Fibroblast of mammary gland (primary cell): ENCODE data around the gene MOGAT3.
"Not testable (repeated sequence)": the region's sequence is repeated elsewhere in the genome, so short reads cannot be mapped to it uniquely, and the experiment has no call there.

Experiments
- DNase-seq: peaks from one replicate; pipeline ENCODE4 v3.0.0-alpha.2; 2010; ENCODE audit warnings: low read depth
- H3K4me3 ChIP-seq: 2 replicates; pipeline ENCODE4 v1.5.1; 2011; ENCODE audit warnings: low read depth, mild to moderate bottlenecking, low read length, moderate library complexity; ENCODE audit not compliant: control insufficient read depth
- TF ChIP-seq, protein P1 (sequence below): conservative IDR thresholded peaks from 2 replicates; pipeline ENCODE4 v1.5.1; 2011; ENCODE audit warnings: low read depth, low read length, inconsistent platforms; ENCODE audit not compliant: control insufficient read depth, insufficient read depth

The MOGAT3 gene

DNA sequence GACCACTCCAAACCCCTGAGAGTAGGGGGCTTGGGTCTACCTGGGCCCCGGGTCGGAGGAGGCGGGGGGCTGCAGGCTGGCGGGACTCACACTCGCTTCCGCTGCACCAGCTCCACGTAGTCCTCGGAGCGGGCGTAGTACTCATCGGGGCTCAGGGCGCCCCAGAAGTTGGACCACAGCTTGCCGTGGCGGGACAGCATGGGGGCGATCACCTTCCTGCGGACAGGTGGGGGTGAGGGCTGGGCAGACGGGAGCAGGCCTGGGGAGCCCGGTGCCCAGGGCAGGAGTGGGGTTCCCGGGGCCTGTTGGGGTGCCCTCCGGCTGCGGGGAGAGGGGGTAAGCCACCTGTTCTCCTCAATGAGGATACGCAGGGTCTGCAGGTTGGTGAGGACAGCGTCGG is 10.7 kb upstream of the MOGAT3 start:
- DNase-seq = no peak
- no peak overlapping the region for H3K4me3 ChIP-seq
- TF ChIP-seq, protein P1, sequence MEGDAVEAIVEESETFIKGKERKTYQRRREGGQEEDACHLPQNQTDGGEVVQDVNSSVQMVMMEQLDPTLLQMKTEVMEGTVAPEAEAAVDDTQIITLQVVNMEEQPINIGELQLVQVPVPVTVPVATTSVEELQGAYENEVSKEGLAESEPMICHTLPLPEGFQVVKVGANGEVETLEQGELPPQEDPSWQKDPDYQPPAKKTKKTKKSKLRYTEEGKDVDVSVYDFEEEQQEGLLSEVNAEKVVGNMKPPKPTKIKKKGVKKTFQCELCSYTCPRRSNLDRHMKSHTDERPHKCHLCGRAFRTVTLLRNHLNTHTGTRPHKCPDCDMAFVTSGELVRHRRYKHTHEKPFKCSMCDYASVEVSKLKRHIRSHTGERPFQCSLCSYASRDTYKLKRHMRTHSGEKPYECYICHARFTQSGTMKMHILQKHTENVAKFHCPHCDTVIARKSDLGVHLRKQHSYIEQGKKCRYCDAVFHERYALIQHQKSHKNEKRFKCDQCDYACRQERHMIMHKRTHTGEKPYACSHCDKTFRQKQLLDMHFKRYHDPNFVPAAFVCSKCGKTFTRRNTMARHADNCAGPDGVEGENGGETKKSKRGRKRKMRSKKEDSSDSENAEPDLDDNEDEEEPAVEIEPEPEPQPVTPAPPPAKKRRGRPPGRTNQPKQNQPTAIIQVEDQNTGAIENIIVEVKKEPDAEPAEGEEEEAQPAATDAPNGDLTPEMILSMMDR = no peak

DNA sequence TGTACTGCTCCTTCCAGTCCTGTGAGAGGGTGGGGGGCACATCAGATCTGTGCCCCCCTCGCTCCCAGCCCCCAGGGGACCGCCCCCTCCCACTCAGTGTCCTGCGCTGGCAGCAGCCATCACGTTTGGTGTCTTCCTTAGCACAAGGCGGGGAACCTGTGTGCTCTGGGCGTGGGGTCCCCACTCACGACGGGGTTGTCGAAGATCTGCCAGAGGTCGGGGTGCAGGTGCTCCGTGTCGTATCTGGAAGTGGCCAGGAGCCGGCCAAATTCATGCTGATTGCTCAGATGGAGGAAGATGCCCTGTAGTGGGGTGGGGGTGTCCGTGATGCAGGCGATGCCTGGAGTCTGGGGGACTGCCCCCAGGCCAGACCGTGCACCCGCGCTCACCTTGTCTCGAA is 9.3 kb upstream of the MOGAT3 start:
- TF ChIP-seq, protein P1 = no peak
- H3K4me3 ChIP-seq = no peak overlapping the region
- DNase-seq = no peak

DNA sequence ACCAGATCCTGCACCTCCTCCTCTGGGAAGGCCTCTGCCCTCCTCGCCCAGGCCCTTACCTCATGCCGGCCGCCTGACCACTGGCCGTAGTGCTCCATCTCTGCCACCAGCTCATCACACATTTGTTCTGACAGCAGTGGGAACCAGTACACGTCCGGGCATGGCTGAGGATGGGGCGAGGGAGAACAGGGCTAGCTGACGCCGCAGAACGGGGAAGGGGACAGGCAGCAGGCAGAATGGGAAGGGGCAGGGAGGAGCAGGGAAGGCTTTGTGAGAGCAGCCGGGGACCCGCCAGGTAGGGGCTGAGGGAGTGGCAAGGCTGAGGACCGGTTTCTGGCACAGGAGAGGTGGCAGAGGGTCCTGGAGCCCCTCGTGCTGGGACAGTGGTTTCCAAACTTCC is 8.0 kb upstream of the MOGAT3 start:
- no peak for DNase-seq
- TF ChIP-seq, protein P1 = no peak
- H3K4me3 ChIP-seq = no peak overlapping the region

DNA sequence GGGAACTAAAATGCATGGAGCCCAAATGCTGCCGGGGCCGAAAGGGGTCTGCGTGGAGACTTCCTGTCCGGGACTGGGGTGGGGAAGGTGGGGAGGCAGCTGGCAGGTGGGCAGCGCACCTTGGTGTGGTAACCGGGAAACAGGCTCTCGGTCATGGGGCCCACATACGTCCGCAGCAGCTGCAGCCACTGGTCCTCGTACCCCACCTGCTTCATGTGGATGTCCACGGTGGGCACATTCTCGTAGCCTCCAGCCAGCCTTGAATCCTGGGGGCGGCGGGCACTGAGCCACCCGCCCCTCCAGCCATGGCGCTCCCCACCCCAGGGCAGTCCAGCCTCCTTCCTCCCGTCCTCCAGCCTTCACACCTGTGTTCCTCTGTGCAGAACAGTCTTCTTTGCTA is 6.6 kb upstream of the MOGAT3 start:
- DNase-seq = no peak
- TF ChIP-seq, protein P1 = no peak
- no peak overlapping the region for H3K4me3 ChIP-seq

DNA sequence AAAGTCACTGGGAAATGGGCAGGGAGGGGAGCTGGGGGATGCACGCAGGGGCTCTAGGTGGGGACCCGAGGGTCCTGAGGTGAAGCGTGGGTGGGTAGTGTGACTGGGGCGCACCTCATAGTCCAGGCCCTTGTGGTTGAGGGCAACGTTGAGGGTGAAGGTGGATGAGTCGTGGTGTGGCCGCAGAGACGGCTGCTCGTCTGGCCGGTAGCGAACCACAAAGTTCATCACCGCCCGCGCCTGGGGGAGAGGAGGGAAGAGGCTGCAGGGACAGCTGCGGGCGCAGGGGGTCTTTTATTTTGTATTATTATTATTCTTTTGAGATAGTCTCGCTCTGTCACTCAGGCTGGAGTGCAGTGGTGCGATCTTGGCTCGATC is 5.8 kb upstream of the MOGAT3 start:
- TF ChIP-seq, protein P1 = no peak
- no peak for DNase-seq
- no peak overlapping the region for H3K4me3 ChIP-seq

DNA sequence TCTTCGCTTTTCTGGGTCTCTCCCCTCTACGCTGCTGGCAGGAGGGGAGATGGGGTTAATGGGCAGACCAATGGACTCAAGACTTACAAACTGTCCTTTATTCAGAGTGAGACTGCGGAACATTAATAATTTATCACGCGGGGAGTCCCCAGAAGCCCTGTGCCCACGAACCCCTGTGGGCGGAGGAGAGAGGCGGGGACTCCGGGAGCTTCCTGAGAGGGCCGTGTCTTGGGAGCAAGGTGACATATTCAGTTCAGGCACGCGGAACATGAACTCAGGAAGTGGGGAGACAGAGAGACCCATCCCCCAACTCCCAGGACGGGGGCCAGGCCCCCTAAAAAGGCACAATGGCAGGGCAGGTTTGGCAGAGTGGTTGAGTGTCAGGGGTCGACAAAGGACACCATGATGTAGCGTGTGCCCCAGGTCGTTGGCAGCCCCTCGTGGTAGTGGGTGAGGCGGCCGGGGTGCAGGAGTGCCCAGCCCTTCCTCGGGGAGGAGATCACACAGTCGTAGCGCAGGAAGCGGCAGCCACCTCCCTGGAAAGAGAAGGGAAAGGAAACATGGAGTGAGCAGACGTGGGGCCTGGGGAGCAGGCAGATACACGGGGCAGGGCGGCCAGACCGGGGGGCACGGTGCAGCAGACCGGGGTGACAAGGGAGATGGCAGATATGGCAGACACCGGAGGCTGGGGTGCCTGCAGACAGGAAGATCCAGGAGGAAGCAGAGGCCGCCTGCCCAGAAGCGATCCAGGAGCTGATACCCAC is 5.2 kb upstream of the MOGAT3 start:
- TF ChIP-seq, protein P1 = no peak
- no peak for DNase-seq
- H3K4me3 ChIP-seq = no peak overlapping the region

DNA sequence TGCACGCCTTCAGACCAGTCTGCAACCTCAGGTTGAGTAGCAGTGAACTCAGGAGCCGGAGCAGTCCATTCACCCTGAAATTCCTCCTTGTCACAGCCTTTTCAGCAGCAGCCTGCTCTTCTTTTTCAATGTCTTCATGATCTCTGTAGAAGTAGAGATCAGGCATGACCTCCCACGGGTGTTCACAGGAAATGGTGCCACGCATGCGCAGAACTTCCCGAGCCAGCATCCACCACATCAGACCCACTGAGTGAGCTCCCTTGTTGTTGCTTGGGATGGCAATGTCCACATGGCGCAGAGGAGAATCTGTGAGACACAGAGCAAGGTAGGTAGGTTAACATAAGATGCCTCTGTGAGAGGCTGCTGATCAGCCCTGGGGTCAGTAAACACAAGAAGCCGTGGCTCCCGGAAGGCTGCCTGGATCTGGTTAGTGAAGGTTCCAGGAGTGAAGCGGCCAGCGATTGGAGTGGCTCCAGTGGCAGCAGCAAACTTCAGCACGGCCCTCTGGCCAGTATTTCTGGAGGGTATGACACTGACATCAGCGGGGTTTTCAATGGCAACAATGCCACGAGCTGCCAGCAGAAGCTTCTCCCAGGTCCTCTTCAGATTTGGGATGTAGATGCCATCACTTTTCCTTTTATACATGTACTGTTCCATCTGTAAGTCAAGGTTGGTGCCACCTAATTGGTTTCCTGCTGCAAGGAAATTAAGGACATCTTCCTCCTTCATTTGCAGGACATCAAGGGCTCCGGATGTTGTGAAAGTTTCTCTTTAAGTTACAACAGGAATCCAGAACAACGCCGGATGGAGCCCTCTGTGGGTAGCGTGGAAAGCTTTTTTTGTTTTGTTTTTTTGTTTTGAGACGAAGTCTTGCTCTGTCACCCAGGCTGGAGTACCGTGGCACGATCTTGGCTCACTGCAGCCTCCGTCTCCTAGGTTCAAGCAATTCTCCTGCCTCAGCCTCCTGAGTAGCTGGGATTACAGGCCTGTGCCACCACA is 3.2 kb upstream of the MOGAT3 start:
- DNase-seq, H3K4me3 ChIP-seq: not testable (repeated sequence)
